Suprapubic skin (tissue), 4 donors: Measurements from ENCODE around the gene PDC. TPM values are rescaled to one million over a fixed set of nuclear protein-coding genes. Genes with fewer than 3 reads are reported as not detected.
"Not testable (repeated sequence)": the region's sequence is repeated elsewhere in the genome, so short reads cannot be mapped to it uniquely, and the experiment has no call there.

Source experiments
- DNase-seq, 2 donors: peaks; one replicate each; pipeline ENCODE4 v3.0.0-alpha.2; 2019; ENCODE audit warnings: low spot score in 2 of 2
- H3K27ac ChIP-seq: fragments of 200-600 bp; sonication (generic); one replicate; pipeline ENCODE4 v1.5.1; 2019
- H3K27me3 ChIP-seq: fragments of 200-600 bp; sonication (generic); one replicate; pipeline ENCODE4 v1.5.1; 2019
- H3K36me3 ChIP-seq: fragments of 200-600 bp; sonication (generic); one replicate; pipeline ENCODE4 v1.5.1; 2019
- H3K4me1 ChIP-seq: fragments of 200-600 bp; sonication (generic); one replicate; pipeline ENCODE4 v1.5.1; 2019
- H3K4me3 ChIP-seq: fragments of 200-600 bp; sonication (generic); one replicate; pipeline ENCODE4 v1.5.1; 2019; ENCODE audit warnings: mild to moderate bottlenecking
- H3K9me3 ChIP-seq: fragments of 200-600 bp; sonication (generic); one replicate; pipeline ENCODE4 v1.5.1; 2019
- CTCF ChIP-seq, 2 donors: fragments of 200-600 bp in 1 of 2; fragments of 450-650 bp in 1 of 2; sonication (generic) in 1 of 2; IDR thresholded peaks; one replicate each; pipeline ENCODE4 v1.5.1; 2016 to 2019; ENCODE audit warnings: antibody characterized with exemption in 2 of 2, mild to moderate bottlenecking in 1 of 2, moderate library complexity in 1 of 2
- EP300 ChIP-seq: sonication (generic); formaldehyde crosslinking; IDR thresholded peaks from one replicate; pipeline ENCODE4 v1.6.1; 2017; ENCODE audit warnings: antibody characterized with exemption
- POLR2A ChIP-seq, 2 donors: fragments of 450-650 bp; IDR thresholded peaks; one replicate each; pipeline ENCODE4 v1.6.1; 2017; ENCODE audit warnings: antibody characterized with exemption in 2 of 2, mild to moderate bottlenecking in 2 of 2, moderate library complexity in 2 of 2
- POLR2AphosphoS5 ChIP-seq, 3 donors: sonication (generic); formaldehyde crosslinking; IDR thresholded peaks; one replicate each; pipeline ENCODE4 v1.6.1; 2017; ENCODE audit warnings: antibody characterized with exemption in 3 of 3
- WGBS: methylation state at CpG from one replicate; pipeline ENCODE4 v1.1.5; 2018; 5-methylcytosine and 5-hydroxymethylcytosine counted together
- total RNA-seq, 4 donors: library from RNA; depleted of rRNA; stranded (reverse); fragments of >200 nt; gene quantifications; one replicate each; pipeline ENCODE4 v1.1.0, GENCODE V29; 2016

PDC gene
- total RNA-seq, 4 donors from 2014 or later, result not detected

GRCh38 chr1:186403632-186404031 is 57.3 kb downstream of the PDC start:
- Histone ChIP-seq H3K27ac (no peak overlapping the region), H3K9me3 (no peaks in the 10 kb centered on the region), H3K27me3 (no peaks in the 10 kb centered on the region), H3K4me1 (no peaks in the 10 kb centered on the region), H3K4me3 (no peak overlapping the region), H3K36me3 (peaks cover 62% of the 10 kb centered on the region)
- no peak for TF ChIP-seq EP300
- no peak for TF ChIP-seq CTCF (IDR thresholded peaks at IDR 0.05)
- no peak for TF ChIP-seq POLR2AphosphoS5 (IDR thresholded peaks at IDR 0.05)
- no peak for TF ChIP-seq POLR2A (IDR thresholded peaks at IDR 0.05)
- no peak for DNase-seq

- not testable (repeated sequence) for H3K4me1 ChIP-seq, DNase-seq, H3K27ac ChIP-seq, H3K4me3 ChIP-seq, H3K27me3 ChIP-seq, H3K9me3 ChIP-seq
- 94% methylated on average over 2 of the region's 2 CpGs for WGBS
- H3K36me3 ChIP-seq, result peaks cover 64% of the 10 kb centered on the region
Measured at GRCh38 chr1:186401446-186401845, 59.5 kb downstream of the PDC start.

Other genes starting within 250 kb of the PDC start
- gene PRG4, start 164.8 kb downstream of the PDC start, total RNA-seq, result 1 to 10 TPM in 1 of 4 donors, under 1 TPM in 3; 0.19 to 1.5 (median 0.50) TPM
- gene TPR, start 85.9 kb downstream of the PDC start, total RNA-seq, result 100 to 1,000 TPM in 1 of 4 donors, 10 to 100 TPM in 3; 77.8 to 117 (median 82.9) TPM
- gene ODR4, start 85.3 kb downstream of the PDC start, total RNA-seq, result 10 to 100 TPM; 12.8 to 39.8 (median 19.9) TPM
- 10 to 100 TPM in 1 of 4 donors, 1 to 10 TPM in 3; 5.7 to 14.7 (median 6.6) TPM for gene PTGS2, start 219.3 kb upstream of the PDC start, total RNA-seq